ENCODE measurements around the gene PEF1.

PEF1 gene

DNA sequence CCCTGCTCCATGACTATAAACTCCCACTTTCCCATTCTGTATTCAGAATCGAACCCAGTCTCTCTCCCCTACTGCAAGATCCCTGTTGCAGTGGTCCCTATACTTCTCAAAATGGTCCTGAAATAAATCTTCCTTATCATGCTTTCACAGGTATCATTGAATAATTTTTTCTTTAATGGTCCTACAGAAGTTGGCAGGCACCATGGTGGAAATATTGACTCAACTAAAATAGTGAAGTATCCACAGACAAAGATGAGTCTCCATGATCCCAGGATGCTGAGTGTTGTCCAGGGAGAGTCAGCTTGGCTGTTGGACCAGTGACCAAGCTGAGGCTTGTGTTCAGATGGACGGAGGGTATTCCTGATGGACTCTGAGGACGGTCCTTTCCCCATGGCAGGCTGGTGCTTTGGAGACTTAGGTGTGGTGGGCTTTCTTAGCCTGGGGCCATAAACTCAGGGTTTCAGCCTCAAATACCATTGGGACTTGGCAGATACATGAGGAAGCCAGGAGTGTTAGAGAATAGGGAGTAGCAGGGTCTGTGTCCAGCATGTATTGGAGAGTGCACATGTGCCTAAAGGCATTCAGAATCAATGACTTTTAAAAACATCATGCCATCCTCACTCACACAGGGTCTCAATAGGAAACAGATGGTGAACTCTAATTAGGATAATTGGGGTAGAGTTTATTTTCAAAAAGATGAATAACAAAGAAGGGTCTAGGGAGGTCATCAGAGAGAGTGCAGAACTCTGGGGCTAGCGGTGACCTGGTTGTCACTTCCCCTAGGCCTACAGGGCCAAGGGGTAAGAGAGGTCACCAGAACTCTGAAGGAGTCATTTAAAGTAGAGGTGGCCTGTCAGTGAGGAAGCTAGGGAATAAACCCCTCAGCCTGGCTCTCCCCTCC, 48.6 kb downstream of the PEF1 start:
- peak overlapping the region; percentile 19; the same call in 1 of the 2 replicates for H3K9ac ChIP-seq (ENCODE audit: low read length)
- no peaks in the 10 kb centered on the region for H3K79me2 ChIP-seq (ENCODE audit: low read length)
- no peaks in the 10 kb centered on the region for H3K36me3 ChIP-seq (replicated peaks; ENCODE audit: low read depth, low read length)
- H3K27me3 ChIP-seq (ENCODE audit: low read depth, low read length): no peaks in the 10 kb centered on the region
- peaks cover 21% of the 10 kb centered on the region for H3K4me1 ChIP-seq (ENCODE audit: low read length)
- H3K4me2 ChIP-seq (ENCODE audit: low read length): peak overlapping the region; percentile 88
- TF ChIP-seq, protein P1, sequence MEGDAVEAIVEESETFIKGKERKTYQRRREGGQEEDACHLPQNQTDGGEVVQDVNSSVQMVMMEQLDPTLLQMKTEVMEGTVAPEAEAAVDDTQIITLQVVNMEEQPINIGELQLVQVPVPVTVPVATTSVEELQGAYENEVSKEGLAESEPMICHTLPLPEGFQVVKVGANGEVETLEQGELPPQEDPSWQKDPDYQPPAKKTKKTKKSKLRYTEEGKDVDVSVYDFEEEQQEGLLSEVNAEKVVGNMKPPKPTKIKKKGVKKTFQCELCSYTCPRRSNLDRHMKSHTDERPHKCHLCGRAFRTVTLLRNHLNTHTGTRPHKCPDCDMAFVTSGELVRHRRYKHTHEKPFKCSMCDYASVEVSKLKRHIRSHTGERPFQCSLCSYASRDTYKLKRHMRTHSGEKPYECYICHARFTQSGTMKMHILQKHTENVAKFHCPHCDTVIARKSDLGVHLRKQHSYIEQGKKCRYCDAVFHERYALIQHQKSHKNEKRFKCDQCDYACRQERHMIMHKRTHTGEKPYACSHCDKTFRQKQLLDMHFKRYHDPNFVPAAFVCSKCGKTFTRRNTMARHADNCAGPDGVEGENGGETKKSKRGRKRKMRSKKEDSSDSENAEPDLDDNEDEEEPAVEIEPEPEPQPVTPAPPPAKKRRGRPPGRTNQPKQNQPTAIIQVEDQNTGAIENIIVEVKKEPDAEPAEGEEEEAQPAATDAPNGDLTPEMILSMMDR (IDR thresholded peaks at IDR 0.05; ENCODE audit: low read depth, low read length): no peak
- H4K20me1 ChIP-seq (ENCODE audit: insufficient read depth, low read length): no peaks in the 10 kb centered on the region
- peak overlapping the region; percentile 73 for H2AFZ ChIP-seq (ENCODE audit: low read depth, low read length)
- H3K4me3 ChIP-seq (ENCODE audit: low read length): peak overlapping the region; percentile 52
- H3K27ac ChIP-seq (ENCODE audit: low read length): peak overlapping the region; percentile 38; the same call in 1 of the 2 replicates
- H3K9me3 ChIP-seq (ENCODE audit: insufficient read depth, low read length): no peaks in the 10 kb centered on the region

DNA sequence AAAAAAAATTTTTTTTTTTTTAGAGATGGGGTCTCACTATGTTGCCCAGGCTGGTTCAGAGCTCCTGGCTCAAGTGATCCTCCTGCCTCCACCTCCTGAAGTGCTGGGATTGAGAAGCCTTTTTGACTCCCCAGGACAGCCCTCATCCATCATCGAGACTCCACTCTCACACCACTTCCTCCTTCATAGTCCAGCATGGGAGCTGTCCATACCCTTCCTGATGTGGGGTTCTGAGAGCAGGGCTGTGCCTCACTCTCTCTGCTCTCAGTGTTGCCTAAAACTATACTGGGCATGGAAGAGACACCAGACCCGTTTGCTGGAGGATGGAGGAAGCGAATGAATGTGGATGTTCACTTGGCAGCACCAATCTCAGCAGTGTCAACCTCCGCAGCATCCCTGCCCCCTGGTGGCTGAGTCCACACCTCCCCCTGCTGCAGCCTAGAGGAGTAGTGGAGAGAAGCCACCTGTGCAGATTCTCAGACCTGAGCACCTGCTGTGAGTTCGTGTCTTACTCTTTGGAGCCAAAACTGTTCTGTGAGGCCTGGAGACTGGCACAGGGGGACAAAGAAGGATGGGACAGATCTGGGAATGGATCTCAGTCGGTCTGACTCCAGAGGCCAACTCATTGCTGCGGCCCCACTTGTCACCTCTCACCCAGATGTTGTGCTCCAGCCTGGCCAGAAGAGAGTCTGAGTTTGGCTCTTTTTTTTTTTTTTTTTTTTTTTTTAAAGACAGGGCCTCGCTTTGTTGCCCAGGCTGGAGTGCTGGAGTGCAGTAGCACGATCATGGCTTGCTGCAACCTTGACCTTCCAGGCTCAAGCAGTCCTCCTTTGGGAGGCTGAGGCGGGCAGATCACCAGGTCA, 50.7 kb downstream of the PEF1 start:
- peak overlapping the region; percentile 84 for H3K4me2 ChIP-seq (ENCODE audit: low read length)
- H3K4me1 ChIP-seq (ENCODE audit: low read length): peaks cover 21% of the 10 kb centered on the region
- H3K27me3 ChIP-seq (ENCODE audit: low read depth, low read length): no peaks in the 10 kb centered on the region
- no peaks in the 10 kb centered on the region for H3K79me2 ChIP-seq (ENCODE audit: low read length)
- H3K9ac ChIP-seq (ENCODE audit: low read length): no peak overlapping the region
- H3K27ac ChIP-seq (ENCODE audit: low read length): no peak overlapping the region
- no peaks in the 10 kb centered on the region for H3K9me3 ChIP-seq (ENCODE audit: insufficient read depth, low read length)
- H3K4me3 ChIP-seq (ENCODE audit: low read length): peak overlapping the region; percentile 66
- no peak for TF ChIP-seq EZH2phosphoT487 (IDR thresholded peaks at IDR 0.05; ENCODE audit: low read depth)
- TF ChIP-seq, protein P1 (IDR thresholded peaks at IDR 0.05; ENCODE audit: low read depth, low read length): peak; percentile 74
- no peaks in the 10 kb centered on the region for H3K36me3 ChIP-seq (replicated peaks; ENCODE audit: low read depth, low read length)
- H2AFZ ChIP-seq (ENCODE audit: low read depth, low read length): peak overlapping the region; percentile 92; the same call in 1 of the 2 replicates
- no peaks in the 10 kb centered on the region for H4K20me1 ChIP-seq (ENCODE audit: insufficient read depth, low read length)

DNA sequence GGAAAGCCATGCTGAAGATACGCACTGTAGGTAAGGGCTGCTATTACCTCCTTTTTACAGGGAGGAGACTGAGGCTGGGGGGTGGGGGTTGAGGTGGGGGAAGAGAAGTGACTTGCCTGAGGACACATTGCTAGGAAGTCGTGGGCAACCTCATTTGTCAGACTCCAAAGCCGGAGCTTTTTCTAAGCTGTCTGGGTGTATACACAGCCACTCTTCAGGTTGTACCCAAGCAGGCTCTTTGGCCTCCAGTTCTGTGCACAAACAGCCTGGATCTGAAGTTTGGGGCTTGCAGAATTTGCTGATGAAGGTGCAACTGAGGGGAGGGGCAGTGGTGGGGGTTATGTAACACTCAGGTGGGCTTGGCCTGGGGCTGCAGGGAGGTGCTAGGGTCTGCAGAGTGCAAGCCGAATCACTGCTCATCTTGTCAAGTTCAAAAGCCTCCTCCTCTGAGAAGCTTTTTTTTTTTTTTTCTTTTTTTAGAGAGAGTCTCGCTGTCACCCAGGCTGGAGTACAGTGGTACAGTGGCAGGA, 51.5 kb downstream of the PEF1 start:
- Histone ChIP-seq H3K27ac (ENCODE audit: low read length) (no peak overlapping the region), H4K20me1 (ENCODE audit: insufficient read depth, low read length) (no peaks in the 10 kb centered on the region), H3K27me3 (ENCODE audit: low read depth, low read length) (no peaks in the 10 kb centered on the region), H2AFZ (ENCODE audit: low read depth, low read length) (no peak overlapping the region), H3K79me2 (ENCODE audit: low read length) (no peaks in the 10 kb centered on the region), H3K4me2 (ENCODE audit: low read length) (no peak overlapping the region), H3K9me3 (ENCODE audit: insufficient read depth, low read length) (no peaks in the 10 kb centered on the region), H3K4me3 (ENCODE audit: low read length) (no peak overlapping the region), H3K36me3 (replicated peaks; ENCODE audit: low read depth, low read length) (no peaks in the 10 kb centered on the region), H3K4me1 (ENCODE audit: low read length) (peaks cover 21% of the 10 kb centered on the region), H3K9ac (ENCODE audit: low read length) (no peak overlapping the region)
- TF ChIP-seq EZH2phosphoT487 (IDR thresholded peaks at IDR 0.05; ENCODE audit: low read depth): no peak
- TF ChIP-seq, protein P1 (IDR thresholded peaks at IDR 0.05; ENCODE audit: low read depth, low read length): no peak

DNA sequence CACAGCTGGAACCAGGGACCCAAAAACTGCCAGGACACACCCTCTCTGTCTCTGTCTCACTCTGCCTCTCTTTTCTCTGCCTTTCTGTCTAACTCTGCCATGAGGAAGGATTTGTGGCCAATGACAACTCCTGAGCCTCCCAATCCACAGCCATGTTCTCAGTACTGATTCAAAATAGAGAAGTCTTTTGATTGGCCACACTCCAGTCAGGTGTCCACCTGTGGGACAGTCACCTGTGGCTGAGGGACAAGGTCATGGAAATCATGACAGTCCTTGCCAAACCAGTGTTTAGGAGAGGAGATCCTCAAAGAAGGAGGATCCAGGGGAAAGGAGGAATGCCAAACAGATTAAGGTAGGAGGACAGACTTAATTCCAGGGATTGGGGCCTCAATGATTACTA, 52.5 kb downstream of the PEF1 start:
- Histone ChIP-seq H3K79me2 (ENCODE audit: low read length) (no peaks in the 10 kb centered on the region), H4K20me1 (ENCODE audit: insufficient read depth, low read length) (no peaks in the 10 kb centered on the region), H3K4me2 (ENCODE audit: low read length) (no peak overlapping the region), H3K9ac (ENCODE audit: low read length) (no peak overlapping the region), H3K4me3 (ENCODE audit: low read length) (no peak overlapping the region), H3K9me3 (ENCODE audit: insufficient read depth, low read length) (no peaks in the 10 kb centered on the region), H3K27me3 (ENCODE audit: low read depth, low read length) (no peaks in the 10 kb centered on the region), H2AFZ (ENCODE audit: low read depth, low read length) (no peak overlapping the region), H3K4me1 (ENCODE audit: low read length) (peaks cover 19% of the 10 kb centered on the region), H3K36me3 (replicated peaks; ENCODE audit: low read depth, low read length) (no peaks in the 10 kb centered on the region), H3K27ac (ENCODE audit: low read length) (no peak overlapping the region)
- TF ChIP-seq, protein P1 (IDR thresholded peaks at IDR 0.05; ENCODE audit: low read depth, low read length): no peak
- no peak for TF ChIP-seq EZH2phosphoT487 (IDR thresholded peaks at IDR 0.05; ENCODE audit: low read depth)
